ENCODE results near the gene EYA2.

DNA sequence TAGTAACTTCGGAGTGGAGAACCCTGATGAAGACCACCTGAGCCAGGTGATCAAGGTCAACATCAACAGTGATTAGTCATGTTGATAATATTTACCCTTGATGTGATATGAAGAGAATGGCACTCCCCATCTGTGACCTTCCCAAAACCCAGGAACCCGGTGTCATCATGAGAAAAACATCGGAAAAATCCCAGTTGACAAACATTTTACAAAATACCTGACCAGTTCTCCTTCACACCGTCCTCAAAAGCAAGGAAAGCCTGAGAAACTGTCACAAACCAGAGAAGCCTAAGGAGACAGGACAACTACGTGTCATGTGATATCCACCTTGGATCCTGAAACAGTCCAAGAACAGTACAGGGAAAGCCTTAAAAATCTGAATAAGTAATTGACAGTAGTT, 264.5 kb downstream of the EYA2 start:
- no peak for TF ChIP-seq MXI1 (IDR thresholded peaks at IDR 0.05; ENCODE audit: borderline replicate concordance, low read depth, low read length)
- TF ChIP-seq, protein P1, sequence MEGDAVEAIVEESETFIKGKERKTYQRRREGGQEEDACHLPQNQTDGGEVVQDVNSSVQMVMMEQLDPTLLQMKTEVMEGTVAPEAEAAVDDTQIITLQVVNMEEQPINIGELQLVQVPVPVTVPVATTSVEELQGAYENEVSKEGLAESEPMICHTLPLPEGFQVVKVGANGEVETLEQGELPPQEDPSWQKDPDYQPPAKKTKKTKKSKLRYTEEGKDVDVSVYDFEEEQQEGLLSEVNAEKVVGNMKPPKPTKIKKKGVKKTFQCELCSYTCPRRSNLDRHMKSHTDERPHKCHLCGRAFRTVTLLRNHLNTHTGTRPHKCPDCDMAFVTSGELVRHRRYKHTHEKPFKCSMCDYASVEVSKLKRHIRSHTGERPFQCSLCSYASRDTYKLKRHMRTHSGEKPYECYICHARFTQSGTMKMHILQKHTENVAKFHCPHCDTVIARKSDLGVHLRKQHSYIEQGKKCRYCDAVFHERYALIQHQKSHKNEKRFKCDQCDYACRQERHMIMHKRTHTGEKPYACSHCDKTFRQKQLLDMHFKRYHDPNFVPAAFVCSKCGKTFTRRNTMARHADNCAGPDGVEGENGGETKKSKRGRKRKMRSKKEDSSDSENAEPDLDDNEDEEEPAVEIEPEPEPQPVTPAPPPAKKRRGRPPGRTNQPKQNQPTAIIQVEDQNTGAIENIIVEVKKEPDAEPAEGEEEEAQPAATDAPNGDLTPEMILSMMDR (conservative IDR thresholded peaks at IDR 0.05; ENCODE audit: low read depth, low read length): no peak
- no peak for TF ChIP-seq POLR2A (IDR thresholded peaks at IDR 0.05; ENCODE audit: low read depth, low read length)
- no peak for TF ChIP-seq RCOR1 (IDR thresholded peaks at IDR 0.05; ENCODE audit: insufficient replicate concordance, low read length)
- no peak for TF ChIP-seq CEBPB (IDR thresholded peaks at IDR 0.05; ENCODE audit: low read depth, low read length)
- TF ChIP-seq SMC3 (IDR thresholded peaks at IDR 0.05; ENCODE audit: low read depth, low read length): no peak
- no peak for TF ChIP-seq RAD21 (IDR thresholded peaks at IDR 0.05; ENCODE audit: low read length)
- TF ChIP-seq, protein P2, sequence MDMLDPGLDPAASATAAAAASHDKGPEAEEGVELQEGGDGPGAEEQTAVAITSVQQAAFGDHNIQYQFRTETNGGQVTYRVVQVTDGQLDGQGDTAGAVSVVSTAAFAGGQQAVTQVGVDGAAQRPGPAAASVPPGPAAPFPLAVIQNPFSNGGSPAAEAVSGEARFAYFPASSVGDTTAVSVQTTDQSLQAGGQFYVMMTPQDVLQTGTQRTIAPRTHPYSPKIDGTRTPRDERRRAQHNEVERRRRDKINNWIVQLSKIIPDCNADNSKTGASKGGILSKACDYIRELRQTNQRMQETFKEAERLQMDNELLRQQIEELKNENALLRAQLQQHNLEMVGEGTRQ (IDR thresholded peaks at IDR 0.05; ENCODE audit: low read depth, low read length): no peak
- no peak for TF ChIP-seq MAZ (IDR thresholded peaks at IDR 0.05; ENCODE audit: borderline replicate concordance, low read depth, low read length)

Measured in IMR-90 (cell line).